ENCODE data around the gene PLXDC2.

DNA sequence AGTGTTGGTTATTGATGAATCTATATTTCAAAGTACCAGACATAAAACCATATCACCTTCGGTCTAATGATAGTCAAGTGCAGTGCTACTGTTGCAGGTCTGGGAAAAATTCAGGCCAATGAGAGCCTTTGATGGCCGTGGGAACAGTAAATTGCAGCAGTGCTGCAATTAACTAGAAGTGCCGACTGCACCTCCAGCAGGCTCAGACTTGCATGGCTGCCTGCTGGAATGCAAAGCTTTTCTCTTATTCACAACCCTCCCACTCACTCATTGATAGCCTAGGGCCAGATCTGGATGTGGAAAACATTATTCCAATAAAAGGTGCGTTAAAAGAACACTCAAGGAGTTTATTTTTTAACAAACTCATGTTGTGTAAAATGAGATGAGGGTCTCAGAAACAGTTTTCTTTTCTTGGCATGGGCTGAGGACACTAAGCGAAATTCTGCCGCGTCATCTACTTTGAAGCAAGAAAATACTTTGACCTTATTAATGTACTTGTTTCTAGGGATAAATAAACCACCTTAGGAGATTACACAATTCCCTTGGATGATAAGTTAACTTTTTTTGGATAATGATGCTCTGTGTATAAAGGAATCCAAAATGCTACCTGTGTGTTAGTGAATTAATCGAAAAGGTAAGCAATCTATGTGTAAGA is 17.1 kb downstream of the PLXDC2 start:
- TF ChIP-seq, protein P1, sequence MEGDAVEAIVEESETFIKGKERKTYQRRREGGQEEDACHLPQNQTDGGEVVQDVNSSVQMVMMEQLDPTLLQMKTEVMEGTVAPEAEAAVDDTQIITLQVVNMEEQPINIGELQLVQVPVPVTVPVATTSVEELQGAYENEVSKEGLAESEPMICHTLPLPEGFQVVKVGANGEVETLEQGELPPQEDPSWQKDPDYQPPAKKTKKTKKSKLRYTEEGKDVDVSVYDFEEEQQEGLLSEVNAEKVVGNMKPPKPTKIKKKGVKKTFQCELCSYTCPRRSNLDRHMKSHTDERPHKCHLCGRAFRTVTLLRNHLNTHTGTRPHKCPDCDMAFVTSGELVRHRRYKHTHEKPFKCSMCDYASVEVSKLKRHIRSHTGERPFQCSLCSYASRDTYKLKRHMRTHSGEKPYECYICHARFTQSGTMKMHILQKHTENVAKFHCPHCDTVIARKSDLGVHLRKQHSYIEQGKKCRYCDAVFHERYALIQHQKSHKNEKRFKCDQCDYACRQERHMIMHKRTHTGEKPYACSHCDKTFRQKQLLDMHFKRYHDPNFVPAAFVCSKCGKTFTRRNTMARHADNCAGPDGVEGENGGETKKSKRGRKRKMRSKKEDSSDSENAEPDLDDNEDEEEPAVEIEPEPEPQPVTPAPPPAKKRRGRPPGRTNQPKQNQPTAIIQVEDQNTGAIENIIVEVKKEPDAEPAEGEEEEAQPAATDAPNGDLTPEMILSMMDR (IDR thresholded peaks at IDR 0.05) = no peak
- TF ChIP-seq POLR2A (IDR thresholded peaks at IDR 0.05) = no peak

All from heart left ventricle (tissue), 13 donors.